ENCODE results near the gene ILF2.
"Not testable (repeated sequence)": the region's sequence is repeated elsewhere in the genome, so short reads cannot be mapped to it uniquely, and the experiment has no call there.

Gene ILF2

DNA sequence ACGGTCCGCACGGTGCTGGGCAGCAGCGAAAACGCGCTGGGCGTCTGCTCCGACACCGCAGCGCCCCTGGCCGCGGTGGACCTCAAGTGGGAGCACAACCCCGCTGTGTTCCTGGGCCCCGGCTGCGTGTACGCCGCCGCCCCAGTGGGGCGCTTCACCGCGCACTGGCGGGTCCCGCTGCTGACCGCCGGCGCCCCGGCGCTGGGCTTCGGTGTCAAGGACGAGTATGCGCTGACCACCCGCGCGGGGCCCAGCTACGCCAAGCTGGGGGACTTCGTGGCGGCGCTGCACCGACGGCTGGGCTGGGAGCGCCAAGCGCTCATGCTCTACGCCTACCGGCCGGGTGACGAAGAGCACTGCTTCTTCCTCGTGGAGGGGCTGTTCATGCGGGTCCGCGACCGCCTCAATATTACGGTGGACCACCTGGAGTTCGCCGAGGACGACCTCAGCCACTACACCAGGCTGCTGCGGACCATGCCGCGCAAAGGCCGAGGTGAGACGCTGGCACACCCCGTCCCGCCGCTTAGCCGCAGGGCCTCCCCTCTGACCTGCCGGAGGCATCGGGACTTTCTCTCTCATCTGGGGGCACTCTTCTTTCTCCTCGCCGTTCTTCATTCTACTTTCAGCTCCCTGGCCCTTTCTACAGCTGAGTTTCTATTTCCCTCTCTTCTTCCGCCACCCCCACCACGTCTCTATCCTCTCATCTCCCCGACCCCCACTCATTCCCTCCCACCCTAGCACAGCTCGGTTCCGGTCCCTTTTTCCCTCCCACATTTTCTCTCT lies 8.7 kb upstream of the ILF2 start:
- DNase-seq (ENCODE audit: low read depth in 2 of 2) = peak in 1 of 2 donors; percentile 14

DNA sequence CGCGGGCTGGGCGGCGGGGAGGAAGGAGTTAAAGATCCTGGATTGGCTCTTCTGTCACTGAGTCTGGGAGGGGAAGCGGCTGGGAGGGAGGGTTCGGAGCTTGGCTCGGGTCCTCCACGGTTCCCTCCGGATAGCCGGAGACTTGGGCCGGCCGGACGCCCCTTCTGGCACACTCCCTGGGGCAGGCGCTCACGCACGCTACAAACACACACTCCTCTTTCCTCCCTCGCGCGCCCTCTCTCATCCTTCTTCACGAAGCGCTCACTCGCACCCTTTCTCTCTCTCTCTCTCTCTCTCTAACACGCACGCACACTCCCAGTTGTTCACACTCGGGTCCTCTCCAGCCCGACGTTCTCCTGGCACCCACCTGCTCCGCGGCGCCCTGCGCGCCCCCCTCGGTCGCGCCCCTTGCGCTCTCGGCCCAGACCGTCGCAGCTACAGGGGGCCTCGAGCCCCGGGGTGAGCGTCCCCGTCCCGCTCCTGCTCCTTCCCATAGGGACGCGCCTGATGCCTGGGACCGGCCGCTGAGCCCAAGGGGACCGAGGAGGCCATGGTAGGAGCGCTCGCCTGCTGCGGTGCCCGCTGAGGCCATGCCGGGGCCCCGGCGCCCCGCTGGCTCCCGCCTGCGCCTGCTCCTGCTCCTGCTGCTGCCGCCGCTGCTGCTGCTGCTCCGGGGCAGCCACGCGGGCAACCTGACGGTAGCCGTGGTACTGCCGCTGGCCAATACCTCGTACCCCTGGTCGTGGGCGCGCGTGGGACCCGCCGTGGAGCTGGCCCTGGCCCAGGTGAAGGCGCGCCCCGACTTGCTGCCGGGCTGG lies 7.9 kb upstream of the ILF2 start, which contains the start of gene NPR1:
Gene NPR1, plus strand, starts transcription at position 170 of the 818 bp plus-strand sequence. Its CDS starts 421 bp downstream, at position 591.
- DNase-seq (ENCODE audit: low read depth in 2 of 2) = peak in 1 of 2 donors; percentile 9

DNA sequence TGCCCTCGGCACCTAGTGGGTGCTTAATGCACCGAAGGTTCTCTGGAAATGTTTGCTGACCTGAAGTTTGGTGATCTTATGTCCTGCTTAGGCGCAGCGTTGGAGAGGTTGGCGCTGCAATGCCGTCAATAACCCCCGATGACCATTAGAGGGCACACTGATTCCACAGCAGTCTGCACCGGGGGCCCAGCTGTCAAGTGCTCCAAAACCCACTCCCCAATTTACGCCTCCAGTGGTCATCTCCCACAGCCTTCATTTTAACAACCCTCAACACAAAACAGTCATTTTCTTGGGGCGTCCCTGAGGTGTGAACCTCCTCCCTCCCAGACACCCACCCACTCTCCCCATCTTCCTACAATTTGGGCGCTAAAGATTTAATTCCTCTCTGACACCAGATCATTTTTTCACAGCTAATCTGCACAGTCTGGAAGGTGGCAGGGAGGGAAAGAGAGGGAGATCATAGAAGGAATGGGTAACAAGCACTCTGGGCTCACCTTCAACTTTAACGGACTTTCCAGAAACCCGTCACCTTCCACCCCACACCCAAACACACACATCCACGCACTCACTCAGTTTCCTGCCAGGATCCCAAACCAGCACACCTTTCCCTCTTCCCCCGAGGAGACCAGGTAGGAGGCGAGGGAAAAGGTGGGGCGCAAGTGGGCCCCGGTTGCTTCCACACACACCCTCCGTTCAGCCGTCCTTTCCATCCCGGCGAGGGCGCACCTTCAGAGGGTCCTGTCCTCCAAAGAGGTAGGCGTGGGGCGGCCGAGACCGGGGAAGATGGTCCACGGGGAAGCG lies 7.1 kb upstream of the ILF2 start:
- peak in 1 of 2 donors; percentile 12 for DNase-seq (ENCODE audit: low read depth in 2 of 2)

DNA sequence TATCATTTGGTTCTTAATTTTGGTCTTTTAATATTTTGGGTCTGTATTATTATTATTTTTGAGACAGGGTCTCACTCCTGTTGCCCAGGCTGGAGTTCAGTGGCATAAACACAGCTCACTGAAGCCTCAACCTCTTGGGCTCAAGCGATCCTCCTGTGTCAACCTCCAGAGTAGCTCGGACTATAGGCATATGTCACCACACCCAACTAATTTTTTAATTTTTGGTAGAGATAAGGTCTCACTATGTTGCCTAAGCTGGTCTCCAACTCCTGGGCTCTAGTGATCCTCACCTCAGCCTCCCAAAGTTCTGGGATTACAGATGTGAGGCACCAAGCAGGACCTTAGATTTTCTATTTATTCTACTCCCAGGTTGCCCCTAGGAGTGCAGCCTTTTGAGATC lies 2.7 kb upstream of the ILF2 start:
- DNase-seq (ENCODE audit: low read depth in 2 of 2) = no peak

DNA sequence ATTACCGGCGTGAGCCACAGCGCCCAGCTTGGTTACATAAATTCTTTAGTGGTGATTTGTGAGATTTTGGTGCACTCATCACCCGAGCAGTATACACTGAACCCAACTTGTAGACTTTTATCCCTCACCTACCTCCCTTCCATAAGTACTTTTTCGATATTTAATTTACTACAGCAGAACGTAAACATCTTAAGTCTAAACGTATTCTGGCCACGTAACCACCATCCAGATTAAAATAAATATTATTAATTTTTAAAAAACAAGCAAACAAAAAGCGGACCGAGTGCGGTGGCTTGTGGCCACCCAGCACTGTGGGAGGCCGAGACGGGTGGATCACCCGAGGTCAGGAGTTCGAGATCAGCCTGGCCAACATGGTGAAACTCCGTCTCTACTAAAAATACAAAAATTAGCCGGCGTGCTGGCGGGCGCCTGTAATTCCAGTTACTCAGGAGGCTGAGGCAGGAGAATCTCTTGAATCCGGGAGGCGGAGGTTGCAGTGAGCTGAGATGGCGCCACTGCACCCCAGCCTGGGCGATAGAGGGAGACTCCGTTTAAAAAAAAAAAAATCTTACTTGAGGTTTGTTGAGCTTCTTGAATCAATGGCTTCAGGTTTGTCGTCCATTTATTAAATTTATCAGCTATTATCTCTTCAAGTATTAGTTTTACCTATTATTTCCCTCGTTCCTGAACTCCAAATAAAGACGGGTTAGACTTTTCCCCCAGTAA lies 998 bp upstream of the ILF2 start:
- peak in 1 of 2 donors; percentile 18 for DNase-seq (ENCODE audit: low read depth in 2 of 2)

DNA sequence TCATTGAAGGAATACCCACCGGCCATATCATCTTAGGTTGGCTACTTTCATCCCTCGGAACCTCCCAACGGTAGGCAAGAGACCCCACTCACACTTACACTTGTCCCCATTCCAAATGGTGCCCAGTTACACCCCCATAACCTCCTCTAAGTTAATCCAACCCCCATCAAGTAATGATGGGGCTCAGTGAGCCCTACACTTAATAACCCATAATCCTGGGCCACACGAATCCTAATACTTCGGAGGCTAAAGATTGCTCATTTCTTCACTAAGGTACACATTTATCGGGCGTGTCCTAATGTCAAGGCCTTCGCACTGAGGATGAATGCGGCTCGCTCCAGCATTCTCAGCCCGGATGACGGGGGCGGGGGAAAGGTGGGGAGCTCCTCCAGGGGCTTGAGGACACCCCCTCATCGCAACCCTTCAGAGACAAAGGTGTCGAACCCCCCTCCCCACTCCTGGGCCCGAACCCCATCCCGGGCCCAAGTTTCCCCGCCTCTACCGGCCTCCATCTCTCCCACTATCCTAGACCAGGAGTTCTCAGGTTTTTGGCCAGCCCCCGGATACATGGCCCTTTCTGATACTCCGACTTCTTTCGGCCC lies 435 bp downstream of the ILF2 start:
- DNase-seq (ENCODE audit: low read depth in 2 of 2) = no peak

DNA sequence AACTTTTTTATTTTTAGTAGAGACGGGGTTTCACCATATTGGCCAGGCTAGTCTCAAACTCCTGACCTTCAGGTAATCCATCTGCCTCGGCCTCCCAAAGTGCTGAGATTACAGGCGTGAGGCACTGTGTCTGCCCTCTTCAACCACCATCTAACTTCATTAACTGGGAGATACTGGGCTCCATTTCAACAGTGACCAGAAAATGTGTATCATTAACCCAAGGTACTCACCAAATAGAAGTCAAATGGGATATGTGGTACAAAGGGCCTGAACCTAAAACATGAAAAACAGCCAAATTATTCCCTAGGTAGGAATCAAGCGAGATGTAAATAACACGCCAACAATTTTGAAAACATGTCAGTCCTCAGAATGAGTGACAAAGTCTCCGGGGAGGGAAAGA lies 1.2 kb downstream of the ILF2 start:
- no peak for DNase-seq (ENCODE audit: low read depth in 2 of 2)

DNA sequence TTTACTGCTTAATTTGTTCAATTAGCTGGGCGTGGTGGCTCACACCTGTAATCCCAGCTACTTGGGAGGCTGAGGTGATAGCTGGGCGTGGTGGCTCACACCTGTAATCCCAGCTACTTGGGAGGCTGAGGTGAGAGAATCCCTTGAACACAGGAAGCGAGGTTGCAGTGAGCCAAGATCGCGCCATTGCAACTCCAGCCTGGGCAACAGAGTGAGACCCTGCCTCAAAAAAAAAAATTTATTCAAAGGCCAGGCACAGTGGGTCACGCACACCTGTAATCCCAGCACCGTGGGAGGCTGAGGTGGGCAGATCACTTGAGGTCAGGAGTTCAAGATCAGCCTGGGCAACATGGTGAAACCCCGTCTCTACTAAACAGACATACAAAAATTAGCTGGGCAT lies 2.1 kb downstream of the ILF2 start:
- not testable (repeated sequence) for DNase-seq (ENCODE audit: low read depth in 2 of 2)

DNA sequence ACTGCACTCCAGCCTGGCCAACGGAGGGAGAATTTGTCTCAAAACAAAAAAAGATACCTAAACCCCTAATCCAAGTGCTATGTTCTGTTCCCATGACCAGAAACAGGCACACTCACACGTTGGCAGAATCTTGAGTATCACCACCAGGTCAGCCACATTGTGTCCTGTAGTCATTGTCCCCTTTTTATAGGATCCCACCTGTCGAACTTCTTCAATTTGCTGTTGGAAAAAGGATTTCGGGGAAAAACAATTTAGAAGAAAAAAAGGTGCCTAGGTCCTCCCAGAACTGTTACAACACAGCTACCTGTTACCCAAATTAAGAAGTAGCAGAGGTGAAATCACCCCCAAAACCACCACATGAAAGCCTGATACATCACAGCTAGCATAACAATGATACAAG lies 3.4 kb downstream of the ILF2 start:
- no peak for DNase-seq (ENCODE audit: low read depth in 2 of 2)

DNA sequence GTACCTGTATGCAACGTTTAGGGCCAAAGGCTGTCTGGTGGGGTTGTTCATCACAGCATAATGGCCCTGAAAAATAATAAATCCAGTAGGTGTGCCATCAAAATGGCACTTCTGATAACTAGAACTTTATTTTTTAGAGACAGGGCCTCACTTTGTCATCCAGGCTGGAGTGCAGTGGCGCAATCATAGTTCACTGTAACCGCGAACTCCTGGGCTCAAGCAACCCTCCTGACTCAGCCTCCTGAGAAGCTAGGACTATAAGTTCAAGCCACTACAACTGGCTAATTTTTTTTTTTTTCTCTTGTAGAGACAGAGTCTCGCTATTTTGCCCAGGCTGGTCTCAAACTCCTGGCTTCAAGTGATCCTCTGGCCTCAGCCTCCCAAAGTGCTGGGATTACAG lies 7.6 kb downstream of the ILF2 start:
- DNase-seq (ENCODE audit: low read depth in 2 of 2) = no peak

DNA sequence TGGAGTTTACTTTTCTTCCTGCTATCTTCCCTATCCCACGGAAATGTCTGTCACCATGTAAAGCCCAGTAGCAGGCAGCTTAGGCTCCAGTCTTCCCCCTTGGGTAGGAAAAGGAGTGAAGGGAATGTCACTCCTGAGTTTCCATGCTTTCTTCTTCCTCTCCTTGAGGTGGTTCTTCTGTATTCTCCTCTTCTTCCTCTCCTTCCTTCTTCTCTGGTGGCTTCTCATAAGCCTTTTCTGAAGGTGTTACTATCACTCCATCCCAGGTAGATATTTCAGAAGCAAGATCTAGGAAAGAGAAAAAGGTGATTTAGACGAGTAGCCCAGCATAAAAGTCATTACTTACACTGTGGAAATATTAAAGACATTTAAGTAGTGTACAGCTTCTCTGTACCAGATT lies 8.5 kb downstream of the ILF2 start:
- DNase-seq (ENCODE audit: low read depth in 2 of 2) = no peak

DNA sequence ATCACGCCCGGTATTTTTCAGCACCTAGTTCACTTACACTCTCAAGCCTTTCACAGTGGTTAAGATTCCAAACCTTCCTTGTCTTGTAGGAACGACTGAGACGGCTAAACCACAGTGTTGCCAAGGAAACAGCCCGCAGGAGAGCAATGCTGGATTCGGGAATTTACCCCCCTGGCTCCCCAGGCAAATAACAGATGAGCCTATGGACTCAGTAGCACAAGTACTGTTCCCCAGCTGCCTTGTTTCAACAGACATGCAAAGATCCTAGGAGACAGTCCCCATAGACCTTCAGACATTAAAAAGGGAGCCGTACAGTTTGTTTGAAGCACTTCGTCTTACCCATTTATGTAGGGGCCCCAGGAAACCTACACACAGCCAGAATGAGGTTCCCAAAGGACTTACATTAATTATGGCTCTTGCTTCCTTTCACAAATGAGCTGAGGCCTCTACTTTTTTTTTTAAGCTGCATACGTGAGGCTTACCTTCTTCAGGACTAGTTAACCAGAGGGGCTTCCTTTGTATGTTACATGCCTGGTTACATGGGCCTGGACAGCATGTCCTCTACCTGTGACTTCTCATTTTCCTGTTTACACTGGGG lies 9.6 kb downstream of the ILF2 start:
- DNase-seq (ENCODE audit: low read depth in 2 of 2) = no peak

DNA sequence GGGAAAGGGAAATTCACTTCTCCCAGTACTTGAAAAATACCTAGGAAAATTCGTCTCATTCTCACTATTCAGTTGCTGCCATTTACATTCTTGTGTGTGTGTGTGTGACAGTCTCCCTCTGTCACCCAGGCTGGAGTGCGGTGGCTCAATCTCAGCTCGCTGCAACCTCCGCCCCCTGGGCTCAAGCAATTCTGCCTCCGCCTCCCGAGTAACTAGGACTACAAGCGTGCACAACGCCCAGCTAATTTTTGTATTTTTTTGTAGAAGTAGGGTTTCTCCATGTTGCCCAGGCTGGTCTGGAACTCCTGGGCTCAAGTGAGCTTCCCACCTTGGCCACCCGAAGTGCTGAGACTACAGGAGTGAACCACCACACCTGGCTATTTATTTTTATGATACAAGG lies 11.1 kb downstream of the ILF2 start:
- DNase-seq (ENCODE audit: low read depth in 2 of 2) = no peak

DNA sequence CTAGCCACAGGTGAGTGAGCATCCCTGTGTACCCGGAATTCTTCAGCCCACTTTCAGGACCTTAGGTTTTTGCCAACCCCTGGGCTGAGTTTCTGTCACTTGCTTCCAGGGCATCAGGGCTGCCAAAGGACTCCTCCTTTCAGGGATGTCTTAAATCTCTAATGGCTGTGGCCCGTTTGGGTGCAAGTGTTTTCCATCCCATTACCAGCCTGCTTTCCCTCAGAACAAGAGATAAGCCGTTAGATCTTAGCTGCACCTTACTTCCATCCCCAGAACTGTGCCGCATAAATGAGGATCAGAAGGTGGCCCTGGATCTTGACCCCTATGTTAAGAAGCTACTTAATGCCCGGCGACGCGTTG lies 11.6 kb downstream of the ILF2 start:
- no peak for DNase-seq (ENCODE audit: low read depth in 2 of 2)

DNA sequence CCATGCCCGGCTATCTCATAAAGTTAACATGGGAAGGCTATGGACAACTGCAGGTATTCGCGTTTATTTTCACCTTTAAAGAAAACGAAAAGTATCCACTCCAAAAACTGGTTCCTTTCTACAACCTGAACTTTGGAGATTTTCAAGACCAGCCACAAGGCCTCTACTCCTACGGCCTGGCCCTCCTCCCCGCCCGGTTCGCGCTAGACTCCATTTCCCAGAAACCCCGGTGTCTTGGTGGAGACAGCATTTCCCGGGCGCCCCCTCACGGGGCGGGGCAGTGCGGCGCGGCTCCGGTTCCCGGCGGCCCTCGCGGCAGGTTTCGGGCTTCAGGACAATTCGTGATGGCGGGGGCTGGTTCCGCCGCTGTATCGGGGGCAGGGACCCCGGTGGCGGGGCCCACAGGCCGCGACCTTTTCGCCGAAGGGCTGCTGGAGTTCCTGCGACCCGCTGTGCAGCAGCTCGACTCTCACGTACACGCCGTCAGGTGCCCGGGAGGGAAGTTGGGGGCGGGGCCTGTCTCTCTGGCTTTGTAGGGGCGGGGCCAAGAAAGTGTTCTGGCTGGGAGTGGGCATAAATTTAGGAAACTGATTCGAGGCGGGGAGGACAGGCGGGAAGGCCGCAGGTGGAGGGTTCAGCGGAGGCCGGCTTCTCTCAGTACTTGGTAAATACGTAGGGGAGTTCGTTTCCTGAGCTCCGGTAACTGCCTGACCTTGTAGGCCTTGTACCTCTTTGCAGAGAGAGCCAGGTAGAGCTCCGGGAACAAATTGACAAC lies 12.2 kb downstream of the ILF2 start, which contains the start of gene SNAPIN:
Gene SNAPIN, plus strand, starts transcription at position 304 of the 775 bp plus-strand sequence. Its CDS starts 41 bp downstream, at position 345.
- peak; percentile 80 to 88 for DNase-seq (ENCODE audit: low read depth in 2 of 2)

DNA sequence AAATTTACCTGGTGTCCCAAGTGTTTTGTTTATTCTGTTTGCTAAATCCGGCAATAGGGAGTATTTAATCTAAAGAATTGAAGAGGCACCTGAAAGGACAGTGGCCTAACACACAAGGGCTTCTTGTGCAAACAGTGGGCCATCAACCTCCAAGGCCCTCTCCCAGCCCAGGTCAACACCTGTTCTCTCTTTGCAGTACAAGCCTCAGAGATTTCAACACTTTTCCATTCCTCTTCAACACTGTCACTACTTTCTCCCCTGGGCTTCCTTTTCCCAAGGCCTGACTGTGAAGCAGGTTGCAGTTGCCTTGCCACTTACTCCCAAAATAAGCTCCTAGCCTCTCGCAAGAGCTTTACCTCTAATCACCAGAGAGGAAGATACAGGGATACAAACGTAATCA lies 15.5 kb downstream of the ILF2 start:
- DNase-seq (ENCODE audit: low read depth in 2 of 2) = no peak

DNA sequence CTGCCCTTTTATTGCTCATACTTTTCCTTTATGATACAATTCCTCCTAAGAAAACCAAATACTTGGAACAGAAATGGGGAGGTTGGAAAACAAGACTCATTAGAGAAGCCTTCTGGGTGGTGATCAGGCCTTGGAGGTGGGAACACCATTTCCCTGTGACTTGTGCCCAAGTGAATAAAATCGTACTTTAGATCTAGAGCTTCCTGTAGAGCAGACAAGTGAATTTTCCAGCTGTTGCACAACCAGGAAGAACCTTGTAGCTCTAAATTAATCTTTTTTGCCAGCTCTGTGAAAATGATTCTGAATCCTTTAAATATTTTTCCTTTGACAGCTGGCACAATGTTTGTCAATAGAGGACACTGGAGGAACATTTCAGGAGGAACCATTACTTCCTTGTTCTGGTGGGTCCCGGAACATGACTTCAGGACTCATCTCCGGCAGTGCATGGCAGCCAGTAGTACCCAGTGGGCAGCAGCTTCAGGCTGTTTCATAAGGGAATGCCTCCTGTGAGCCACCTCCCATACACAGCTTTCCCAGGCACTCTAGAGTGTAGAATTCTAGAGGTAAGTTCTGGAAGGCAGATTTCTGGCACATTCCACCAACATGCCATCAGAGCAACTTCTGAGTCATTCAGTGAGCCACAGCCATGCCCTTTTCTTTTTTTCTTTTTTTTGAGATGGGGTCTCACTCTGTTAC lies 17.8 kb downstream of the ILF2 start:
- no peak for DNase-seq (ENCODE audit: low read depth in 2 of 2)

DNA sequence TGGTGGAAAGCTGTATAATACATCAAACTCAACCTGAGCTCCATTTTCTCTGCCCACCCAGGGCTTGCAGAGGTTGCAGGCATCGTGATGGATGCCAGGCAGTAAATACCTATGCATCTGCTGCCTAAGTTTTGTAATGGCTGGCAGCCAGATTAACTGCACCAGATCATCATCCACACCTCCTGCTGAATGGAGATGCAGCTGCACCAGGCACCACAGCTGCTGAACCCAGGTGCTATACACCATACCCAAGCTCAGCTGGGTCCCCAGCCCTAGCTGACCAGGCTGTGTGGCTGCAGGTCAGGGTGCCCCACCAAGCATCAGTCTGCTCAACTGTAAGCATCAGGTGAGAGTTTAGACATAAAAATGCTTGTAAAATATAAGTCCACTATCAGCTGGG lies 19.0 kb downstream of the ILF2 start:
- DNase-seq (ENCODE audit: low read depth in 2 of 2) = no peak

DNA sequence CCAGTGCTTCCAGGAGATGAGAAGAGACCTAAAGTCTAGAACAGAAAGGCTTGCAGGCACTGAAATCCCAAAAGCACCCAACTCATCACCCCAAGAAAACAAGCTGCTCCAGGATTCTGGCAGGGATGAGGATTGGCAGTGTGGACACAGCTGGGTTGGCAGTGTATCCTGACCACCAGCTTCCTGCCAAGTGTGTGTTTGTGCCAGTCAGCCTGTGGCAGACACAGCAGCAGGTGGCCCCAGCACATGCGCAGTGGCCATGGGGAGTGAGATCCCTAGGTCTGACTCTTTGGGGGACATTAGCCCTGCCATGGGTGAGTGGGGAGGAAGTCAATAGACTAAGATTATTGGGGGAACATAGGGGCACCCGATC lies 20.9 kb downstream of the ILF2 start:
- no peak for DNase-seq (ENCODE audit: low read depth in 2 of 2)

Measured in stimulated activated CD8-positive, alpha-beta memory T cell treated with anti-CD3 and anti-CD28 coated beads, Interleukin-7, amount 100 ng/mL, for 4 hours (primary cell).